VCaP (cell line): ENCODE results near the gene SMIM5.

ENCODE experiments used
- H3K27ac ChIP-seq: fragments of 450-650 bp; 2 replicates; pipeline ENCODE4 v1.5.1; 2017
- CTCF ChIP-seq: fragments of 450-650 bp; conservative IDR thresholded peaks from 2 replicates; pipeline ENCODE4 v1.5.1; 2017; ENCODE audit warnings: mild to moderate bottlenecking, moderate library complexity

The SMIM5 gene

DNA sequence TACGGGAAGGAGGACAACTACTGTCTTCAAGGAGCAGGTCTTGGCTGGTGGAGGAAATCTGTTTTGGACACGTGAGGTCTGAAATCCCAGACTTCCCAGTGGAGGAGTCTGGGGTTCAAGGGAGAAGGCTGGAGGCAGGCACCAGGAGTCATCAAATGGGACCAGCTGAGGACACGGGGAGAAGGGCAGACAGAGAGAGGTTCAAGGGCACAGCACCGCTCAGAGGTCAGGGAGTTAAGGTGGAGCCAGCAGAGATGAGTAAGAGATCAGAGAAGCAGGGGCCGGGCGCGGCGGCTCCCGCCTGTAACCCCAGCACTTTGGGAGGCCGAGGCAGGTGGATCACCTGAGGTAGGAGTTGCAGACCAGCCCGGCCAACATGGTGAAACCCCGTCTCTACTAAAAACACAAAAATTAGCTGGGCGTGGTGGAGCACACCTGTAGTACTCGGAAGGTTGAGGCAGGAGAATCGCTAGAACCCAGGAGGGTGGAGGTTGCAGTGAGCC lies 10.4 kb upstream of the SMIM5 start:
- TF ChIP-seq CTCF, result no peak

GRCh38 chr17:75623386-75623785 lies 9.8 kb upstream of the SMIM5 start:
- no peak overlapping the region for H3K27ac ChIP-seq
- TF ChIP-seq CTCF, result no peak

More for the DNA sequence above, 10.4 kb upstream of the SMIM5 start:
- no peak overlapping the region for H3K27ac ChIP-seq

GRCh38 chr17:75624021-75624420 lies 9.2 kb upstream of the SMIM5 start:
- no peak for TF ChIP-seq CTCF
- no peak overlapping the region for H3K27ac ChIP-seq

DNA sequence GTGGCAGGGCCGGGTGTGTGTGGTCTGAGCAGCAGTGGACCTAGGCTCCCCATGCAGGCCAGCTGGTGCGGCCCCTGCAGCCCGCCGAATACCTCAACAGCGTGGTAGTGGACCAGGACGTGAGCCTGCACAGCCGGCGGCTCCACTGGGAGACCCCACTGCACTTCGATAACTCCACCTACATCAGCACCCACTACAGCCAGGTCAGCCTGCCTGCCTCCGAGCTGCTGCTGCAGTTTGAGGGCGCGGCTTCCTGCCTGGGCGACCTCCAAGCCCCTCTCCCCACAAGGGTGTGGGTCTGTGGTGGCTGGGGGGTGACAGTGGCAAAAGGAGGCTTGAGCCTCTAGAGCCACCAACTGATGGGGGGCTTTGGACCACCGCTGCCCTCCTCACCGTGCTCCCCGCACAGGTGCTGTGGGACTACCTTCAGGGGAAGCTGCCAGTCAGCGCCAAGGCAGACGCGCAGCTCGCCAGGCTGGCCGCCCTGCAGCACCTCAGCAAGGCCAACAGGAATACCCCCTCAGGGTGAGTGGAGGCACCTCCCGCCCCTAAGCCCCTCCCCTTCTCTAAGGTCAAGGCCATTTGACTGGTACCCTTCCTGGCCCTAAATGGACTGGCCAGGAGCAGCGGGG lies 8.4 kb upstream of the SMIM5 start:
- TF ChIP-seq CTCF, result no peak
- no peak overlapping the region for H3K27ac ChIP-seq

- no peak overlapping the region for H3K27ac ChIP-seq
These were observed 7.3 kb upstream of the SMIM5 start for GRCh38 chr17:75625813-75626486.

DNA sequence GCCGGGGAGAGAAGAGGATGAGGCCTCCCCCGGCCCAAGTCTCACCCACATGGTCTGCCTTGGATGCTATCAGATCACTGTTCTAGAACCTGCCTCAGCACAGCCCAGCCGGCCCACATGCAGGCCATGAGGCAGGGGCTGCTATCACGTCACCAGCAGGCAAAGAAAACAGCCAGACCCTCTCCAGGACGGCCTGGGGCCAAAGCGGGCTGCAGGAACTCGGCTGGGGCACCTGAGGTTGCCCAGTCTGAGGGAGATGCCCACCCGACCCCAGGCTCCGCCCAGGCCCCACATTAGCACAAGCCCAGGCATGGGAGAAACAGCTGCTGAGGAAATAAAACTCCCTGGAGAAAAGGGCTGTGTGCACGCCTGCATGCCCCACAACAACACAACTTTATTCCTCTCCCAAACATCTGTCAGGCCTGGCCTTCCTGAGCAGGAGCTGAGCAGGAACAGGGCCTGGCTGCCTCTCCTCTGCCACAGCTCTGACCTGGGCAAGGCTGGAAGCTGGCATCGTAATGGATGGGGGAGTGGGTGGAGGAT lies 6.7 kb upstream of the SMIM5 start:
- no peak overlapping the region for H3K27ac ChIP-seq
- TF ChIP-seq CTCF, result no peak

More at GRCh38 chr17:75625813-75626486, 7.3 kb upstream of the SMIM5 start:
- peak; percentile 71 for TF ChIP-seq CTCF

- TF ChIP-seq CTCF, result no peak
- no peak overlapping the region for H3K27ac ChIP-seq
These were observed 6.1 kb upstream of the SMIM5 start for GRCh38 chr17:75627094-75627493.
